CD14-positive monocyte (primary cell): Measurements from ENCODE around the gene CXCR3. TPM values are rescaled to one million over a fixed set of nuclear protein-coding genes. Genes with fewer than 3 reads are reported as not detected.
A peak's percentile ranks its signal among the peaks of the same experiment; 100 is the strongest.

Experiments used
- DNase-seq, 3 donors: peaks; one replicate each; pipeline ENCODE4 v3.0.0-alpha.2; 2011 to 2022
- H2AFZ ChIP-seq: 2 replicates; pipeline ENCODE4 v1.6.0; 2012; ENCODE audit warnings: mild to moderate bottlenecking, low read depth, low read length, inconsistent platforms; ENCODE audit not compliant: insufficient read depth, poor library complexity, severe bottlenecking
- H3K27ac ChIP-seq, 2 donors: 1 replicate in 1 of 2; 2 replicates in 1 of 2; pipeline ENCODE4 v1.5.1; 2012 to 2013; ENCODE audit warnings: low read length in 2 of 2, control low read depth in 1 of 2, inconsistent platforms in 1 of 2, low read depth in 1 of 2, mild to moderate bottlenecking in 1 of 2
- H3K27me3 ChIP-seq, 2 donors: one replicate each; pipeline versions ENCODE4 v1.6.0 to v1.6.1; 2011 to 2013; ENCODE audit warnings: low read length in 2 of 2; ENCODE audit not compliant: control insufficient read depth in 2 of 2, insufficient read depth in 2 of 2
- H3K36me3 ChIP-seq, 2 donors: replicated peaks in 1 of 2; 1 replicate in 1 of 2; 2 replicates in 1 of 2; pipeline versions ENCODE4 v1.5.1 to v1.6.1; 2012 to 2013; ENCODE audit warnings: low read length in 2 of 2, control low read depth in 1 of 2, inconsistent platforms in 1 of 2, mild to moderate bottlenecking in 1 of 2; ENCODE audit not compliant: insufficient read depth in 2 of 2, control insufficient read depth in 1 of 2
- H3K4me1 ChIP-seq, 2 donors: 1 replicate in 1 of 2; 2 replicates in 1 of 2; pipeline versions ENCODE4 v1.5.1 to v1.6.1; 2012 to 2013; ENCODE audit warnings: low read length in 2 of 2, control low read depth in 1 of 2, inconsistent platforms in 1 of 2, mild to moderate bottlenecking in 1 of 2, moderate library complexity in 1 of 2; ENCODE audit not compliant: insufficient read depth in 2 of 2, control insufficient read depth in 1 of 2
- H3K4me2 ChIP-seq: replicated peaks from 2 replicates; pipeline ENCODE3; 2012; ENCODE audit warnings: low read length, moderate library complexity, mild to moderate bottlenecking; ENCODE audit not compliant: poor library complexity, severe bottlenecking; ENCODE audit errors: extremely low read depth
- H3K4me3 ChIP-seq, 3 experiments: fragments of 200-600 bp in 1 of 3; sonication (generic) in 1 of 3; replicated peaks in 1 of 3; 1 replicate in 2 of 3; 2 replicates in 1 of 3; pipeline ENCODE4 v1.5.1; 2011 to 2013; ENCODE audit warnings: low read length in 3 of 3, mild to moderate bottlenecking in 3 of 3, control low read depth in 2 of 3, low read depth in 2 of 3, inconsistent platforms in 1 of 3, moderate library complexity in 1 of 3
- H3K79me2 ChIP-seq: 2 replicates; pipeline ENCODE4 v1.6.0; 2012; ENCODE audit warnings: mild to moderate bottlenecking, control low read depth, inconsistent platforms, low read length, moderate library complexity; ENCODE audit not compliant: insufficient read depth
- H3K9ac ChIP-seq: 2 replicates; pipeline ENCODE4 v1.6.0; 2017; ENCODE audit warnings: low read length, mild to moderate bottlenecking; ENCODE audit not compliant: insufficient read depth, poor library complexity, severe bottlenecking
- H3K9me3 ChIP-seq, 2 donors: replicated peaks in 1 of 2; 1 replicate in 1 of 2; 2 replicates in 1 of 2; pipeline versions ENCODE4 v1.5.1 to v1.6.1; 2012 to 2013; ENCODE audit warnings: low read length in 2 of 2, control low read depth in 1 of 2; ENCODE audit not compliant: control insufficient read depth in 1 of 2, insufficient read depth in 1 of 2
- H4K20me1 ChIP-seq: 2 replicates; pipeline ENCODE4 v1.6.0; 2012; ENCODE audit warnings: mild to moderate bottlenecking, low read length, control low read depth, moderate library complexity; ENCODE audit not compliant: insufficient read depth
- H3K27ac Mint-ChIP-seq, 7 donors: one replicate each; pipeline ENCODE4 v1.8.0; 2020; ENCODE audit warnings: mild to moderate bottlenecking in 7 of 7, mixed read lengths in 7 of 7, moderate library complexity in 6 of 7, inconsistent platforms in 2 of 7
- H3K27me3 Mint-ChIP-seq, 3 donors: one replicate each; pipeline ENCODE4 v1.8.0; 2021 to 2022; ENCODE audit warnings: low read depth in 3 of 3, mild to moderate bottlenecking in 3 of 3, mixed read lengths in 3 of 3, moderate library complexity in 3 of 3, inconsistent platforms in 1 of 3
- H3K36me3 Mint-ChIP-seq, 2 donors: one replicate each; pipeline ENCODE4 v1.8.0; 2020; ENCODE audit warnings: mixed read lengths in 2 of 2, inconsistent platforms in 1 of 2, mild to moderate bottlenecking in 1 of 2
- H3K4me1 Mint-ChIP-seq: one replicate; pipeline ENCODE4 v1.8.0; 2020; ENCODE audit warnings: mild to moderate bottlenecking, mixed read lengths
- H3K4me3 Mint-ChIP-seq, 2 donors: one replicate each; pipeline ENCODE4 v1.8.0; 2020; ENCODE audit warnings: mild to moderate bottlenecking in 2 of 2, mixed read lengths in 2 of 2, moderate library complexity in 1 of 2
- H3K9me3 Mint-ChIP-seq, 7 donors: one replicate each; pipeline ENCODE4 v1.8.0; 2020 to 2022; ENCODE audit warnings: mixed read lengths in 7 of 7, mild to moderate bottlenecking in 6 of 7, moderate library complexity in 6 of 7, inconsistent platforms in 2 of 7
- WGBS: methylation state at CpG from one replicate; pipeline ENCODE4 v1.1.5; 2013; ENCODE audit warnings: missing lambda C conversion rate; ENCODE audit not compliant: insufficient coverage; 5-methylcytosine and 5-hydroxymethylcytosine counted together
- intact Hi-C, 2 donors: fragments of 100-400 bp; cut with micrococcal nuclease; formaldehyde crosslinking; loops; one replicate each; pipeline versions ENCODE4 v1.15.0 to v1.15.1; 2023
- polyA plus RNA-seq, 3 donors: library from polyadenylated mRNA; depleted of rRNA in 1 of 3; unstranded in 2 of 3; stranded (reverse) in 1 of 3; fragments of 300-500 nt in 2 of 3; fragments of >200 nt in 1 of 3; fragmentation: Illumina TruSeq in 2 of 3; gene quantifications; 1 replicate in 2 of 3; 2 replicates in 1 of 3; pipeline ENCODE4 v1.2.3, GENCODE V29; 2012 to 2021
- TF ChIP-seq, protein P1 (sequence below): fragments of 200-600 bp; IDR thresholded peaks from one replicate; pipeline ENCODE4 v1.8.0; 2022; ENCODE audit warnings: antibody characterized with exemption, mild to moderate bottlenecking

The CXCR3 gene
- polyA plus RNA-seq, 3 donors: 0.04 to 0.14 (median 0.10) TPM

DNA sequence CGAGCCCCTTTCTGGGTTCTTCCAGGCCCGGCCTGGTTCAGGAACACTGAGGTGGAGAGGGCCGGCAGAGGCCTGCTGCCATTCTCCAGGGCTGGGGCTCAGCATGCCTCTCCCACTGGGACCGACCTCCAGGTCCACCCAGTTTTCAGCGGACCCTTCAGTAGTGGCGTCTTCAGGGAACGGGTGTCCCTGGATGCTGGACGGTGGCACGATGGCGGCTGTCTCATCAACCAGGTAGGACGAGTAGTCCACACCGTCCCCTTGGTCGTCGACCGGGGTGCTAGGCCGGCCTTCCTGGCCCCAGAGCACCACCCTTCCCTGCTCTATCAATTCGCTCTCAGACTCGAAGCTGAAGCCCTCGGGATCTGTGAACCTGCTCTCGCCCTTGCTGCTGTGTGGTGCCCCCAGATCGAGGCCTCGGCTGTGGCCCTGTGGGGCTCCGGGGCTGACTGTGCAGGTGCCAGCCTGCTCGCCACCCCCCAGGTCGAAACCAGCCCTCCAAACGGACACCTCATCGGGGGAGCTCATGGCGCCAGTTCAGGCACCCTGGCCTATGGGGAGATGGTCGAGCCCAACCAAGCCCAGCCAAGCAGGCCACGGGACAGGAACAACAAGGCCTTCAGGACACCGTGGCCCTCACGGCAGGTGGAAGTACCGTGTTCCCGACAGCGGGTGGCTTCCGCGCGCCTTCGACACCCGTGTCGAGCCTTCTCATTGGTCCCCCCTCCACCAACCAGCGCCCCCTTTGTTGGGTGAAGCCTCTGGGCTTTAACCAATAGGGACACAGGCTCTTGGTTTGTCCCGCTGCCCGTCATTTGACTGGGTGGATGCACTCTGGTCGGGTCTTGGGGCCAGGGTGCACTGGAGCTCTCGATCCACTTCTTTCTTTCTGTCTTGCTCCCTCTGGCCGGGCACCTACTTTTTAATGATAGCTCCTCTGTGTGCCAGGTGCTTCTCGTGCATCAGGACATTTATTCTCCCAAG is 48.2 kb upstream of the CXCR3 start:
- H2AFZ ChIP-seq: no peak overlapping the region
- Mint-ChIP-seq H3K27ac (no peak overlapping the region), H3K9me3 (no peaks in the 10 kb centered on the region), H3K27me3 (peaks cover 5 to 26% (median 23%) of the 10 kb centered on the region in 3 donors), H3K36me3 (no peaks in the 10 kb centered on the region), H3K4me1 (peaks cover 13% of the 10 kb centered on the region), H3K4me3 (no peak overlapping the region)
- H3K4me2 ChIP-seq: no peak overlapping the region
- no peaks in the 10 kb centered on the region for H3K27me3 ChIP-seq
- 98% methylated on average over 19 of the region's 48 CpGs for WGBS
- H3K4me1 ChIP-seq: no peaks in the 10 kb centered on the region
- no peak for DNase-seq
- H3K36me3 ChIP-seq: no peaks in the 10 kb centered on the region
- no peak overlapping the region for H3K9ac ChIP-seq
- no peaks in the 10 kb centered on the region for H4K20me1 ChIP-seq
- intact Hi-C loops: no loop called here
- no peak overlapping the region for H3K27ac ChIP-seq
- TF ChIP-seq, protein P1, sequence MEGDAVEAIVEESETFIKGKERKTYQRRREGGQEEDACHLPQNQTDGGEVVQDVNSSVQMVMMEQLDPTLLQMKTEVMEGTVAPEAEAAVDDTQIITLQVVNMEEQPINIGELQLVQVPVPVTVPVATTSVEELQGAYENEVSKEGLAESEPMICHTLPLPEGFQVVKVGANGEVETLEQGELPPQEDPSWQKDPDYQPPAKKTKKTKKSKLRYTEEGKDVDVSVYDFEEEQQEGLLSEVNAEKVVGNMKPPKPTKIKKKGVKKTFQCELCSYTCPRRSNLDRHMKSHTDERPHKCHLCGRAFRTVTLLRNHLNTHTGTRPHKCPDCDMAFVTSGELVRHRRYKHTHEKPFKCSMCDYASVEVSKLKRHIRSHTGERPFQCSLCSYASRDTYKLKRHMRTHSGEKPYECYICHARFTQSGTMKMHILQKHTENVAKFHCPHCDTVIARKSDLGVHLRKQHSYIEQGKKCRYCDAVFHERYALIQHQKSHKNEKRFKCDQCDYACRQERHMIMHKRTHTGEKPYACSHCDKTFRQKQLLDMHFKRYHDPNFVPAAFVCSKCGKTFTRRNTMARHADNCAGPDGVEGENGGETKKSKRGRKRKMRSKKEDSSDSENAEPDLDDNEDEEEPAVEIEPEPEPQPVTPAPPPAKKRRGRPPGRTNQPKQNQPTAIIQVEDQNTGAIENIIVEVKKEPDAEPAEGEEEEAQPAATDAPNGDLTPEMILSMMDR: no peak
- no peaks in the 10 kb centered on the region for H3K9me3 ChIP-seq
- H3K79me2 ChIP-seq: no peaks in the 10 kb centered on the region
- no peak overlapping the region for H3K4me3 ChIP-seq

DNA sequence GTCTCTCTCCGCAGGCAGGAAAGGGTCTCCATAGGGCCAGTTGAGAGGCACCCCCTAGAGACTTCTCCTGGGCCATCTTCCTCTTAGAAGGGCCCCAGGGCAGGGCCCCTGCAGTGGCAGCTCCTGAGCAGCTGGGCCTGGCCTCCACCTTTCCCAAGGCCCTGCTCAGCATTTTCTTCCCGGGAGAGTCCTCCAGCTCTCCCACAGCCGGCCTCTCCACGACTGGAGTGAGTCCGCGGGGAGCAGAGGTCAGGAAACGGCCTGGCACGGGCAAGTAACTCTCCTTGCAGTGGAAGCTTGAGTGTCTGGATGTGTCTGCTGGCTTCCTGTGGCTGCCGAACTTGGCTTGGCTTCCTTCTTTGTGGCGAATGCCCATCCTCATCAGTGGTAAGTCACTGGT is 47.4 kb upstream of the CXCR3 start:
- Histone ChIP-seq H3K4me2 (no peak overlapping the region), H3K36me3 (no peaks in the 10 kb centered on the region), H3K4me3 (no peak overlapping the region), H4K20me1 (no peaks in the 10 kb centered on the region), H3K9me3 (no peaks in the 10 kb centered on the region), H3K27ac (no peak overlapping the region), H3K9ac (no peak overlapping the region), H3K4me1 (no peaks in the 10 kb centered on the region), H3K27me3 (no peaks in the 10 kb centered on the region), H2AFZ (no peak overlapping the region), H3K79me2 (no peaks in the 10 kb centered on the region)
- Mint-ChIP-seq H3K27ac (peak overlapping the region in 1 of 7 donors; percentile 30), H3K4me3 (no peak overlapping the region), H3K27me3 (peaks cover 5 to 23% (median 20%) of the 10 kb centered on the region in 3 donors), H3K36me3 (no peaks in the 10 kb centered on the region), H3K4me1 (peaks cover 8% of the 10 kb centered on the region), H3K9me3 (no peaks in the 10 kb centered on the region)
- WGBS: 33% methylated on average over 3 of the region's 10 CpGs
- DNase-seq: no peak
- TF ChIP-seq, protein P1: no peak
- intact Hi-C loops: no loop called here
